ENCODE data around the gene SLC30A7. TPM values are rescaled to one million over a fixed set of nuclear protein-coding genes. Genes with fewer than 3 reads are reported as not detected.

The SLC30A7 gene
- total RNA-seq, 6 experiments from 2014 or later: 19.1 to 32.2 (median 23.3) TPM

- Histone ChIP-seq H3K4me3 (no peak overlapping the region), H3K4me1 (peaks cover 0 to 43% (median 5%) of the 10 kb centered on the region in 4 donors), H3K27me3 (no peaks in the 10 kb centered on the region), H3K27ac (no peak overlapping the region), H3K36me3 (no peaks in the 10 kb centered on the region), H3K9me3 (no peaks in the 10 kb centered on the region)
- intact Hi-C loops (cut with DNase I): no loop called here
- no peak for DNase-seq
- no peak for ATAC-seq
- no peak for TF ChIP-seq CTCF (IDR thresholded peaks at IDR 0.05)
- no peak for TF ChIP-seq POLR2A (IDR thresholded peaks at IDR 0.05)
- 52% methylated on average over 2 of the region's 2 CpGs for WGBS (ENCODE audit: insufficient coverage, low coverage, low lambda C conversion rate, missing lambda C conversion rate)
Measured at GRCh38 chr1:101006553-101006952, 110.7 kb downstream of the SLC30A7 start.

- ATAC-seq: no peak
- H3K4me3 ChIP-seq: no peak overlapping the region
- H3K27ac ChIP-seq: no peak overlapping the region
- no peaks in the 10 kb centered on the region for H3K9me3 ChIP-seq
- intact Hi-C loops (cut with DNase I): no loop called here
- 95% methylated on average over 3 of the region's 3 CpGs for WGBS (ENCODE audit: insufficient coverage, low coverage, low lambda C conversion rate, missing lambda C conversion rate)
- TF ChIP-seq CTCF (IDR thresholded peaks at IDR 0.05): no peak
- no peak for TF ChIP-seq POLR2A (IDR thresholded peaks at IDR 0.05)
- H3K36me3 ChIP-seq: peaks cover 0 to 5% (median 0%) of the 10 kb centered on the region in 4 donors
- H3K27me3 ChIP-seq: no peaks in the 10 kb centered on the region
- peaks cover 0 to 34% (median 5%) of the 10 kb centered on the region in 4 donors for H3K4me1 ChIP-seq
- no peak for DNase-seq
Measured at GRCh38 chr1:101008229-101008834, 112.4 kb downstream of the SLC30A7 start.

GRCh38 chr1:101013776-101014175 is 117.9 kb downstream of the SLC30A7 start:
- intact Hi-C loops (cut with DNase I): no loop called here
- Histone ChIP-seq H3K9me3 (no peaks in the 10 kb centered on the region), H3K36me3 (peaks cover 0 to 5% (median 0%) of the 10 kb centered on the region in 4 donors), H3K4me3 (no peak overlapping the region), H3K27ac (no peak overlapping the region), H3K27me3 (no peaks in the 10 kb centered on the region), H3K4me1 (no peaks in the 10 kb centered on the region)
- TF ChIP-seq POLR2A (IDR thresholded peaks at IDR 0.05): no peak
- TF ChIP-seq CTCF (IDR thresholded peaks at IDR 0.05): no peak
- ATAC-seq: no peak
- DNase-seq: no peak
- 81% methylated on average over 1 of the region's 1 CpG for WGBS (ENCODE audit: insufficient coverage, low coverage, low lambda C conversion rate, missing lambda C conversion rate)

GRCh38 chr1:101017448-101017847 is 121.6 kb downstream of the SLC30A7 start:
- 94% methylated on average over 1 of the region's 1 CpG for WGBS (ENCODE audit: insufficient coverage, low coverage, low lambda C conversion rate, missing lambda C conversion rate)
- H3K4me1 ChIP-seq: no peaks in the 10 kb centered on the region
- H3K9me3 ChIP-seq: no peaks in the 10 kb centered on the region
- peaks cover 0 to 13% (median 0%) of the 10 kb centered on the region in 4 donors for H3K36me3 ChIP-seq
- TF ChIP-seq POLR2A (IDR thresholded peaks at IDR 0.05) (no peak), CTCF (IDR thresholded peaks at IDR 0.05) (no peak)
- H3K27me3 ChIP-seq: no peaks in the 10 kb centered on the region
- intact Hi-C loops (cut with DNase I): no loop called here
- ATAC-seq (no peak), DNase-seq (no peak)
- H3K27ac ChIP-seq: no peak overlapping the region
- H3K4me3 ChIP-seq: no peak overlapping the region

All from right lobe of liver (tissue), 6 donors.